ENCODE results near the gene SV2B.

SV2B gene

DNA sequence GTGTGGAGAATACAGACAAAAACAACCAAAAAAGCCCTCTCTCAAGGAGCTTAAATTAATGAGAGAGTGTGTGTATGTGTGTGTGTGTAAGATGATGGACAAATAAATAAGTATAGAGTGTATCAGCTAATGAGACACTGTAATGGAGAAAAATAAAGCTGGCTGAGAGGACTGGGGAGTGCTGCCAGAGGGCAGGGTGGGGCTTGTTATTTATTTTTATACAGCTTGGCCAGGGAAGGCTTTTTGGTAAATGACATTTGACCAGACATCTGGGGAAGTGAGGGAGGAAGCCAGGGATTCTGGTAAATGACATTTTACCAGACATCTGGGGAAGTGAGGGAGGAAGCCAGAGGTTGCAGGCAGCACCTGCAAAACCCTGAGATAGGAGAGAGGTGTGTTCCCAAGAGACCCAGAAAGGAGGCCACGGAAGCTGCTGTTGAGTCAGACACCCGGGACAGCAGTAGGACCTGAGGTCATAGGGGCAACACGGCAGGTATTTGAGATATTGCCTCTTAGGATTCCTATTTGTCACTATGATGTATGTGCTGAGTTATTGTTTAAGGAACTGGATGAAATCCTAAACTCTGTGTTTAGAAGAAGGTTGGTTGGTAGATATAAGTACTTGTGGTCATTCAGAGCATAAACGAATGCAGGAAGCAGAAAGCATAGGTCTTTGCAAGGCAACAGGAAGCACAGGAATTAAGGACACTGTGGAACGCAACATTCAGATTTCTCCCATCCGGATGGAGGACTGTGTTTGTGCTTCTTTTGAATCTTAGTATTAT lies 2.7 kb downstream of the SV2B start:
- no peak for DNase-seq (ENCODE audit: low spot score)
- FAIRE-seq: no peak

DNA sequence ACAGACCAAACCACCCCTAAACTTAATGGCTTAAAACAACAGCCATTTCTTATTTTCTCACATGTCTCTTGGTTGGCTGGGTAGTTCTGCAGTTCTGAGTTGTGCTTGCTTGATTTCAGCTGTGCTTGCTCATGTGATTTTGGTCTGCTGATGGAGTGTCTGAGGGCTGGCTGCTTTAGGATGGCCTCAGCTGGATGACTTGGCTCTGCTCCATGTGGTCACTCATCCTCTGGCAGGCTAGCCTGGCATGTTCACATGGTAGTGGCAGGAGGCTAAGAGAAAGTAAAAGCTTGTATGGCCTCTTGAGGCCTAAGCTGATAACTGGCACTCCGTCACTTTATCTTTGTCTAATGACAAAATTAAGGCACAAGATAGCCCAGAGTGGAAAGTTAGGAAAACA lies 4.1 kb downstream of the SV2B start:
- FAIRE-seq: no peak

DNA sequence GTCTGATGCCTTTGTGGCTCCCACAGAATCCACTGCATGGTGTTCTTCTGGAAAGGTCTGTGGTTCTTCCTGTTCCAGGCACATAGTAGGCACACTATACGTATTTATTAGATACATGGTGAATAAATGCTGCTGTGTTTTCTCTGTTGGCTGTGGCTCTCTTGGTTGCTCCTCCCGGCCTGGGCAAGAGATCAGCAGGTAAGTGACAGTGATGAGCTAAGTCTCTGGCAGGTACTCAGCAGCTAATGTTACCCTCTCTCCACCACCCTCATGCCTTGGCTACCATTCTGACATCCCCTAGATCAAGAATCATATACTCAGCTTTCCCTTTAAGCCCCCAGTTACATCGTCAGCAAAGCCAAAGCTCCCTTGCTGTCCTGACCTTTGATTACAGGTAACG lies 8.4 kb downstream of the SV2B start:
- FAIRE-seq: no peak
- DNase-seq (ENCODE audit: low spot score): no peak

More for the DNA sequence above, 4.1 kb downstream of the SV2B start:
- no peak for DNase-seq (ENCODE audit: low spot score)

DNA sequence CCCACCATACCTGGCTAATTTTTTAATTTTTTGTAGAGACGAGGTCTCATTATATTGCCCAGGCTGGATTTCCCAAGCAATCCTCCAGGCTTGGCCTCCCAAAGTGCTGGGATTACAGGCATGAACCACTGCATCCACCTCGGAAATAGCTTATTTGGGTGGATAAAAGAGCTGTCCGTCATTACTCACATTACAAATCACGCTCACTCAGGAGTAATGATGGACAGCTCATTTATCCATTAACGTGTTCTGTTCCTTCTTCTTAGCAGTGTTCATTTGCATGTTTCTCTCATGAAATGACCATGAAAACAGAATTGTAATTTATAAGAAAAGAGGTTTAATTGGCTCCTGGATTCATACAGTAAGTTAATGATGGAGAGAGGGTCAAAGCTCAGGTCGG lies 9.8 kb downstream of the SV2B start:
- FAIRE-seq: no peak
- DNase-seq (ENCODE audit: low spot score): no peak

DNA sequence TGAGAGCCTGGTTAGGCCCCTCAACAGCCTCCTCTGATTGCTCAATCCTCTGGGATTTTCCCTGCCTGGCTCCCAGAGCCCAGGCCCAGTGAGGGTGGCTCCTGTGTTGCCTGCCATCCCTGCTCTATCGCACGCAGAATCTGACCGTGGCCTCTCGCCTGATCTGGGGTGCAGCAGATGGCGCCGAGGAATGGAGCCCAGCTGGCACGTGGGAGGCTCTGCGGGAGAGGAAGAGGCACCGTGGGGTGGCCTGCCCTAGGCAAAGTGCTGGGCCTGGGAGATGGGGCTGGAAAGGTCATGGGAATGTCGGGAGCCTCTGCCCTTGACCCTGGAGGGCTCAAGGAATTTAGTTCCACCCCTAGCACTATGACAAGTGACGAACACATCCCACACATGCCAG lies 10.3 kb downstream of the SV2B start:
- FAIRE-seq (no peak), DNase-seq (ENCODE audit: low spot score) (no peak)

DNA sequence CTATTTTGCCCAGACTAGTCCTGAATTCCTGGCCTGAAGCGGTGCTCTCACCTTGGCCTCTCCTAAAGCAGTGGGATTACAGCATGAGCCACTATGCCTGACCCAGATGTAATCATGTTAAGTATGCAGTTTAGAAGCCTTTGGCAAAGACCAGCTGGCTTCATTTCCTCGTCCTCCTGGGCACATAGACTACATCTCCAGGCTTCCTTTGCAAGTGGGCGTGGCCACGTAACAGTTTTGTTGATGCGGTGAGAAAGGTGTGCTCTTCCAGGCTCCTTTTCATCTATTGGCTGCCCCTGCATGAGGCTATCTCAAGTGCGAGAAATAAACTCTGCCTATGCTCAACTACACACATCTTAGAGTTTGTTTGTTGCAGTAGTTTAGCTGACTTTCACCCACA lies 13.0 kb downstream of the SV2B start:
- no peak for DNase-seq (ENCODE audit: low spot score)

DNA sequence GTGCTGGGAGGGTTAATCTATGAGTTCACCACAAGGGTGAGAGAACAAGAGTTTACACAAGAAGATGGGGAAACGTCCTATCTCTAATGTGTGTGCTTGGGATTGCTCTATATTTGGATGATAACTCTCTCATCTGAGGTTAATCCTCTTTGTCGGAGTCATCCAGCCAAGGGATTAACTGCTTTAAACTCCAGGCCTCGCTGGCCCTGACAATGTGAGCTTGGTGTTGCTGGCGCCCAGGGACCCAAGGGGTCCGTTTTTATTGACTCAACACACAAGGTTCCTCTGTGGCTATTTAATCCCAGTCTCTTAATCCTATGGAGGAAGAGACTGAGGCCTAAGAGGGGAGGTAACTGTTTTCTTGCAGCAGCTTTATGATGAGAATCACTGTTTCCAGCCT lies 14.2 kb downstream of the SV2B start:
- no peak for FAIRE-seq
- no peak for DNase-seq (ENCODE audit: low spot score)

More for the DNA sequence above, 13.0 kb downstream of the SV2B start:
- FAIRE-seq: no peak

DNA sequence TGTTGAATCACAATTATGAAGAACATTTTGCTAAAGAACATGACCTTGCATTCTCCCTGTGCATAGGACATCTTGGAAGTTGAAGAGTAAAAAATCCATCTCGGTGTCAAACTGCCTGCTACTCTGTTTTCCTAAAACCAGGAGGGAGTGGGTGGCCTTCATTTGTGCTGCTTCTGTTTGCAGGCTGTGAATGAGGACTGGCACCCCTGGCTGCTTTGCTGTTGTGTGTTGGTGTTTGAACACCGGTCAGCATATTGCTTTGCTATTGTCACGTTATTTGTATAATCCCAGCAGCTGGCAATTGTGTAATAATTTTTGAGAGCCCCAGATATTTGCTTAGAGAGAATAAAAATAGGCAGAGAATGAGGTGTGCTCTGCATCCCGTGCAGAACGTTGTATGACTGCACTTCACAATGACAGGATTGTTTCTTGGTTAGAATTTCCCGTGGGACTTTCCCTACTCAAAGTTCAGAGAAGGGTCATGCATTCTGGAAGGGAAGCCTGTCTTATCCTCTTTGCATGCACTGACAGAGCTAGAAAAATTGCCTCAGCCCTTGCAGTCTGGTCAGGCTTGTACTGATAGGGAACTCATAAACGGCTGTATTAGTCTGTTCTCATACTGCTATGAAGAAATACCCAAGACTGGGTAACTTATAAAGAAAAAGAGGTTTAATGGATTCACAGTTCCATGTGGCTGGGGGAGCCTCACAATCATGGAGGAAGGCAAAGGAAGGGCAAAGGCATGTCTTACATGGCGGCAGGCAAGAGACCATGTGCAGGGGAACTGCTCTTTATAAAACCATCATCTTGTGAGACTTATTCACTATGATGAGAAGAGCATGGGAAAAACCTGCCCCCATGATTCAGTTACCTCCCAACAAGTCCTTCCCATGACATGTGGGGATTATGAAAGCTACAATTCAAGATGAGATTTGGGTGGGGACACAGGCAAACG lies 16.3 kb downstream of the SV2B start:
- DNase-seq (ENCODE audit: low spot score) (peak; percentile 27), FAIRE-seq (no peak)

DNA sequence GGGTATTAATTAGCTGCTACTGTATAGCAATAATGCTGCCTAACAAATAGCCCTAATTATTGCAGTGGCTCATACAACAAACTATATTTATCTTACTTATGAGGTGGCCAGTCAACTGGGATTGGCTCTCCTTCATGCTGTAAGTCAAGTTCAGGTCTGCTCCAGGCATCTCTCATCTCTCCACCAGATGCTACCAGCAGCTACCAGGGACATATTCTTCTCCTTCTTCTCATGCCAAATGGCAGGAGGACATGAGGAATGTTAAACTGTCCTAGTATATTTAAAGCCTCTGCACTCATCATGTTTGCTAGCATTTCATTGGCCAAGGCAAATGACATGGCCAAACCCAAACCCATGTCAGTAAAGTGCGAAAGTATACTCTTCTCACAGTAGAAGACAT lies 17.3 kb downstream of the SV2B start:
- DNase-seq (ENCODE audit: low spot score) (no peak), FAIRE-seq (no peak)

DNA sequence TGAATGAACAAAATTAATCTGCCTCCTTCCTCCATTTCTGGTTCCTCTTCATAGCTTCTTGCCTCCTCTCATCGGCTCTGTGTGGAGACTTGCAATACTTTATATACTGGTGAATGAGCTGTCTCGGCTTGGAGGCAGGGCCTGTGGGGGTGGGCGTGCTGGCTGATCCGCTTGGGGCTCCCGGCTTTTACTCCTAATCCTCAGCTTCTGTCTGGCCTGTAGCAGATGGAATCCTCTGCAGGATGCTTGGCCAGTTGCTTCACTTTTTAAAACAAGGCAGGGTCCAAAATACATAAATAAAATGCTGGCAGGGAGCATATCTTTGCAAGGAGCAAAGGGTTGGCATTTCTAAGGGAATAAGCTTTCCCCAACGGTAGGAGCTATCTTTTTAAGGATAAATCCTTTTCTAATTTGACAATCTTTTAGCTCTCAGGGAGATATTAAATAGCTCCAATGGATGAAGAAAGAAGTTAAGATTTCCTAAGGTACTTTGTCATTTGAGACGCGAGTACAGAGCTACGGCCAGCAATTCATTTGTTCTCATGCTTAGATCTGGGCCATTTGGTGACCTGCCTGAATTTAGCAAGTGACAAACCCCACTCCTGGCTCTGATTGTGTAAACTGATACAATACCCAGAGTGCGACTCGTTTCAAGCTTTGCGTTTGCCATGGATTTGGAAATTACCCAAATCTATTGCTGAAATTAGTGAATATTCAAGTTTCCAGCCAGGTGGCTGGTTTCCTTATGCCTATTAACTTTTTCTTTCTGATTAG lies 18.9 kb downstream of the SV2B start:
- FAIRE-seq (no peak), DNase-seq (ENCODE audit: low spot score) (no peak)

DNA sequence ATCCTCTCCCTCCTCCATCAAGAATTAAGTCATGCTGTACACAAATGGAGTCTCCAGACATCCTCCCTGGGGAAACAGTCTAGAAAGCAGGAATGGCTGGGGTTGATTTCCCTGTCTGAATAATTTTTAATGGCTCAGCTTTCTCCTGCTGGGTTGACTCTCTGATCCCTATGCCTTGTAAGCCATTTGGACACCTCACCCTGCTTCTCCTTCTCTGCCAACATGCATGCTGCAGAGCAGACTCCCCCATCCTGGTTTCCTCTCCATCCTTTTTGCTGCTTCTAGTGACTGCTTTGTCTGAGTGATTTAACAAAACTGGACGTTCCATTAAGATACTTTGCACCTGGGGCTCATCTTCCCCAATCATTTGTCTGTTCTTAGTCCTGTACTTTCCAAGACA lies 22.2 kb downstream of the SV2B start:
- FAIRE-seq: no peak
- no peak for DNase-seq (ENCODE audit: low spot score)

DNA sequence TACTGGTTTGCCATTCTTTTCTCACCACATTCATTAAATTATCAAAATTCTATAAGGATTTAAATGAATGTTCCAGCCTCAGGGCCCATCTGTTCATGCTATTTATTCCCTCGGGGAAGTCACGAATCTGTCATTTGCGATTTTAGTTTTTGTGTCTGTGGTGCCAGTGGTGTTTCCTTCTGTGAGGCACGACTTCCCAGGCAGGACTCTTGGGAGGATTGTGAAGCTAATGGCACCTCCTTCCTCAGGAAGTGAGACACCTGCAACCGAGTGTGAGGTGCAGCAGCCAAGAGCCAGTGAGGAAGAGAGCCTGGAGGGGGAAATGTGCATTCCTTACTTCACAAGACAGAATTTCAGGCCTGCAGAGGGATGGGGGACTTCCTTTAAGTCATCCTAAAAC lies 24.1 kb downstream of the SV2B start:
- no peak for FAIRE-seq
- no peak for DNase-seq (ENCODE audit: low spot score)

DNA sequence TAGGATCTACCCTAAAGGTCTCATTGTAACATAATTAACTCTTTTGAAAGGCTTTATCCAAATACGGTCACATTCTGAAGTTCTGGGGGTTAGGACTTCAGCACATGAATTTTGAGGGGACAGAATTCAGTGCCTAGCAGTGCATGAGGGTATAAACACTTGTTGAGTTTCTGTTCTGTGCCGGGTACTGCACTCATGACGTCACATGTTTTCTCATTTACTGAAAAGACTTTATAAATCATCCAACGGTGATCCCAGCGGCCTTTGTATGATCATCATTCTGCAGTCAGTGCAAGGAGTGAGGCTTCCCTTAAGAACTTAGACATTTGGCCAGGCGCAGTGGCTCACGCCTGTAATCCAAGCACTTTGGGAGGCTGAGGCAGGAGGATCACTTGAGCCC lies 25.1 kb downstream of the SV2B start:
- no peak for DNase-seq (ENCODE audit: low spot score)
- no peak for FAIRE-seq

DNA sequence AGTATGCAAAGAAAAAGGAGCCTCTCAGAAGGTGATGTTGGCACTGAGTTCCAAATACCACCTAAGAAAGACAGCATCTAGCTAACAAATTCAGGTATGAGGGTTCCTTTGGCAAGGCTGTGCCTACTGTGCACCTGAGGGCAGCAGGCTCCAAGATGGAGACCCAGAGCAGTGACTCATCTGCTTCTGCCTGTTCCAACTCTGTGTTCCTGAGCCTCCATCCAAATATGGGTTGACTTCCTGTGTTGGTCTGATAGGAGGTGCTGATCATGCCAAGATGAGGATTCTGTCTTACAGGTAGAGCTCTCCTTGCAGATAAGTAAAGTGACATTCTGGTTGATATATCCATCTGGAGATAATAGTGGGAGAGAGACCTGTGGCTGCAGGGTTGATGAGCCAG lies 26.0 kb downstream of the SV2B start:
- DNase-seq (ENCODE audit: low spot score) (peak; percentile 27), FAIRE-seq (no peak)

DNA sequence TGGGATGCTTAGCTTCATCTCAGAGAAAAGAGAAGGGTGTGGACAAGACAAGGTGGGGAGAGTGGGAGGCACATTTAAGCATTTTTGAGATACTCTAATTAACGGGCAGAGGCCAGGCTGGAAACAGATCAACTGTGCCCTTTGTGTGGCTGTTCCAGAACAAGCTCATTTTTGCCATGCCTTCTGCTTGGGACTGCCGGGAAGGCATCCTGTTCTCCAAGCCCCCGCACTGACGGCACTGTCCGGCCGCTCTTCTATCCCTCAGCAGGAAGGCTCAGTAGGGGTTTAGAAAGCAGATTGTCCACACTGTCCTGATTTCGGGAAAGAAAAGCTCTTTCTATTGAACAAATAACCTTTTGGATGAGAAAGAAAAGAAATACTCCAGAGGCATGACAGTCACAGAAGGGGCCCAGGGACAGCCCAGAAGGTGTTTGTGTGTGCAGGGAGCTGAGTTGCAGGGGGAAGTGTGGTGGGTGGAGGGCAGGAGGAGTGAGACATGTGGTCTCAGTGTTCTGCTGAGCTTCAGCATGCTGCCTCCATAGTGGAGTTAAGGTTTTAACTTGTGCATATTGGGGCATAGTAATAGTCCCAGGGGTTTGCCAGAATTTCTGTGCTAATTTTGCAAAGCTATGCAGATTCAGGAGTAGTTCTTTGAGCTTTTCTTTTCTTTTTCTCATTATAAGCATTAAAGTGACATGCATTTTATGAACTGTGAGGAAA lies 27.3 kb downstream of the SV2B start:
- DNase-seq (ENCODE audit: low spot score) (no peak), FAIRE-seq (no peak)

DNA sequence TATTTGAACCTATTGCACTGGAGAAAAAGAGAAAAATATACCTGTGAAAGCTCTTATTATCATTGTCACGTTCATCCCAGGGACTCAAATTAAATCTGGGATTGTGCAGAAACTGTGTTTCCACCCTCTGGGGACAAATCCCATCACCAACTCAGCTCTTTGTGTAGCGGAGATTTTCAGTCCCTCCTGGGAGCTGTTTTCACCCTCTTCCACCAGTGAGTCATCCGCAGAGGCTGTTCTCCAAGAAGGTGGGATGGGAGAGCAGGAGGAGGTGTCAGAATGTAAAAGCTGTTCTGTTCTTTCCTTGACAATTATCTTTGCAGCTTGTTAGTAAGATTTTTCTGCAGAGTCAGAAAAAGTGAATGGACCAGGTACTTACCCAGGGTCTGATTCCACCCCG lies 28.0 kb downstream of the SV2B start:
- peak; percentile 21 for DNase-seq (ENCODE audit: low spot score)
- FAIRE-seq: no peak

DNA sequence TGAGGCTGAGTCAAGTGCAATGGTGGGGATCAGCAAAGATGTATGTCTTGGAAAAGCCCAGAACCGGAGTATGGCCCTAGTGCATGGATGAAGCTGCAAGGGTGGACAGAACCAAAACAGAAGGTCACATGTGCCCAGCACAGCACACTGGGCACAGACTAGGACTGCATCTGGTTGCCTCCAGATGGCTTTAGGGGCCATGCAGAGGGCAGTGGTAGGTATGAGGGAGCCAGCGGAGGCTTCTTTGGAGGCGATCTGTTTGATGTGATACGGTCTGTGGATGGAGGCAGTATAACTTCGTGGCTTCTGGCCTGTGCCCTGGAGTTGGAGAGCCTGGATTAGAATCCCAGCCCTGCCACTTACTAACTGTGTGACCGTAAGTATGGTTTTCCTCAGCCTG lies 29.4 kb downstream of the SV2B start:
- no peak for DNase-seq (ENCODE audit: low spot score)
- FAIRE-seq: no peak

DNA sequence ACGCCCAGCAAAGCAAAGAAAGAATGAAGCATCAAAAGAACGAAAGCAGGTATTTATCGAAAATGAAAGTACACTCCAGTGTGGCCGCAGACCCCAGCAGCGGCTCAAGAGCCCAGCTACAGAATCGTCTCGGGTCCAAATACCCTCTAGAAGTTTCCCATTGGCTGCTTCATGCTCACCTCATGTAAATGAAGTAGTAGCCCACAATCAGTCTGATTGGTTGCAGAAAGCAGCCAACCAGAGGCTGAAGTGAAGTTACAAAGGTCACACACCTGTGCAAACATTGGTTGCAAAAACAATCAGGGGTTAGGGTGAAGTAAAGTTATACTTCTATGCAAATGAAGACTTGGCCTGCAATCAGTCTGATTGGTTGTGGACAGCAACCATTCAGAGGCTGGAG lies 32.0 kb downstream of the SV2B start:
- no peak for FAIRE-seq

DNA sequence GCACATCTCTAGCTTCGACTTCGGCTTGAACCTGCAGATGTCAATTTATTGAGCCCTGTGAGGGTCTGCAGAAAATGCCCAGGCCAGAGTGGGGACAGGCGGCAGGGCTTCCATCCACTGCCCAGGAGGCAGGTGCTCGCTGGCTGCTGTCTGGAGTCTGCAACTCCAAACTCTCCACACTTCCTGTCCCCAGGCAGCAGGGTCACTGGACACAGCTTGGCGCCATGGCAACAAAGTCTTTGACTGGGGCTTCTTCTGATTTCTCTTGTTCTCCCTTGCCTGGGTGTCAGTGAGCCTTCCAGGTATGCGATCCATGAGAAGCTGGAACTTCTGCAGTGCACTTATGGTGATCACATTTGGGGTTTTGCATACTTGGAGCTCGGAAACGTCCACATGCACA lies 33.5 kb downstream of the SV2B start:
- FAIRE-seq (no peak), DNase-seq (ENCODE audit: low spot score) (no peak)

More for the DNA sequence above, 32.0 kb downstream of the SV2B start:
- no peak for DNase-seq (ENCODE audit: low spot score)

DNA sequence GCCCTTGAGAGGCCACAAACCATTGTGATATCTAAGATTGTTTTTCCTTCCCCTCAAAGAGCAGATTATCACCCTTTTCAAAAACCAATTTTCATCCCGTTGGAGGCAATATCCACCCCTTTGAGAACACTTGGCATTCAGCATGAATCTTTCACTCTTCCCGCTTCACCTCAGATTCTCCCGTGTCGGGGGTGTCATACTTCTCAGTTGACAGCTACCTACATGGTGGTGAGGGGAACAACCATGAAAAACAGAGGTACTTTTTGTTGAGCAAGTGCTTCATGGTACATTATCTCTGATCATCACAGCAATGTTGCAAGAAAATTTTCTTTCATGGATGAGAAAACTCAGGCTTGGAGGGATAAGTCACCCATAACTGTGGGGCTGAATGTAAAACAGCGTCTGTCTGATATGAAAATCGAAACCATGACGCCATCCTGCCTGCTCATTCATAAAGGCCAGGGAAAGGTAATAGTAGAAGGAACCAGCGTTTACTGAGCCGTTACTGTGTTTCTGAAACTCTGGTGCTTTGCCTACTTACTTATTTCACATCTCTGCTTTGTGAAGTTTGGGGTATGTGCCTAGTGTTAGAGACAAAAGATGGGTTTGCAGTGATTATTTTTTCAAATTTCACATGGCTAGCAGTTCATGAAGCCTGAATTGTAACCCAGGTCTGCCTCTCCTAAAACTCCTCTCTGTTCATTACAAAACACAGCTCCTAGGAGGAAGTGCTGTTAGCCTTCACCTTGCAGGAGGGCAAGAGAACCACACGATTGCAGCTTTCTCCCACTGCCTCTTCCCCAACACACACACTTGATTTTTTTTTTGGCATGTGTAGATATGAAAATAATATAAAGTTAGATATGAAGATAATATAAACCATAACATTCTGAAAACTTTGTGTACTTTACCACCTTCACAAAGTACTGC lies 35.4 kb downstream of the SV2B start:
- FAIRE-seq (no peak), DNase-seq (ENCODE audit: low spot score) (no peak)

All from urothelium cell line (cell line).